SKM-1 treated with dmso at 0.1 percent for 144 hours (cell line): ENCODE measurements around the gene IFNAR1.

ENCODE experiments used
- DNase-seq: peaks from one replicate; lab custom pipeline; 2025; ENCODE audit not compliant: unreplicated experiment; lab: John Stamatoyannopoulos, UW

The IFNAR1 gene

GRCh38 chr21:33339918-33340317 is 15.1 kb downstream of the IFNAR1 start:
- DNase-seq: no peak

- no peak for DNase-seq
Observed at GRCh38 chr21:33345751-33346238, 21.0 kb downstream of the IFNAR1 start.

- no peak for DNase-seq
Observed at GRCh38 chr21:33348706-33349105, 23.9 kb downstream of the IFNAR1 start.

- DNase-seq: no peak
Observed at GRCh38 chr21:33350676-33351075, 25.9 kb downstream of the IFNAR1 start.

GRCh38 chr21:33355355-33355754 is 30.6 kb downstream of the IFNAR1 start:
- DNase-seq: no peak

GRCh38 chr21:33355996-33356395 is 31.2 kb downstream of the IFNAR1 start:
- DNase-seq: no peak

- no peak for DNase-seq
Observed at GRCh38 chr21:33357177-33357576, 32.4 kb downstream of the IFNAR1 start.

GRCh38 chr21:33359446-33359845 is 34.7 kb downstream of the IFNAR1 start:
- DNase-seq: no peak

- no peak for DNase-seq
Observed at GRCh38 chr21:33360281-33360680, 35.5 kb downstream of the IFNAR1 start.

GRCh38 chr21:33360881-33361602 is 36.3 kb downstream of the IFNAR1 start:
- peak; percentile 73 for DNase-seq

- peak; percentile 98 for DNase-seq
Observed at GRCh38 chr21:33362044-33362555, 37.3 kb downstream of the IFNAR1 start.

- DNase-seq: peak; percentile 89
Observed at GRCh38 chr21:33363911-33364609, 39.3 kb downstream of the IFNAR1 start.

- DNase-seq: no peak
Observed at GRCh38 chr21:33364830-33365229, 40.1 kb downstream of the IFNAR1 start.

- DNase-seq: peak; percentile 36
Observed at GRCh38 chr21:33367309-33367973, 42.7 kb downstream of the IFNAR1 start.

- peak; percentile 79 for DNase-seq
Observed at GRCh38 chr21:33368124-33368523, 43.4 kb downstream of the IFNAR1 start.

GRCh38 chr21:33368576-33368975 is 43.8 kb downstream of the IFNAR1 start:
- DNase-seq: no peak

GRCh38 chr21:33369586-33369985 is 44.8 kb downstream of the IFNAR1 start:
- no peak for DNase-seq

GRCh38 chr21:33370305-33370704 is 45.5 kb downstream of the IFNAR1 start:
- no peak for DNase-seq

GRCh38 chr21:33371366-33371765 is 46.6 kb downstream of the IFNAR1 start:
- DNase-seq: no peak

- no peak for DNase-seq
Observed at GRCh38 chr21:33372582-33372981, 47.8 kb downstream of the IFNAR1 start.

- no peak for DNase-seq
Observed at GRCh38 chr21:33373451-33373850, 48.7 kb downstream of the IFNAR1 start.

- DNase-seq: no peak
Observed at GRCh38 chr21:33374080-33374449, 49.3 kb downstream of the IFNAR1 start.
